SK-N-SH treated with all-trans-retinoic acid at 6 μM for 48 hours (cell line): ENCODE data around the gene LPIN3.

Experiments
- ATAC-seq: fragments of 200-7000 bp; cut with Tn5 transposase; 3 replicates; pipeline ENCODE4 v1.9.1; 2020; ENCODE audit warnings: mild to moderate bottlenecking, moderate library complexity
- ARNTL ChIP-seq: fragments of 450-650 bp; formaldehyde crosslinking; IDR thresholded peaks from 2 replicates; pipeline ENCODE4 v1.5.0; 2020; ENCODE audit warnings: low read depth, mild to moderate bottlenecking, moderate library complexity, borderline replicate concordance
- CSDC2 ChIP-seq: fragments of 250-450 bp; sonication (Bioruptor Pico); IDR thresholded peaks from 2 replicates; pipeline ENCODE4 v1.5.0; 2020; ENCODE audit warnings: mild to moderate bottlenecking, moderate library complexity
- ESRRG ChIP-seq: fragments of 250-450 bp; sonication (Bioruptor Pico); IDR thresholded peaks from 2 replicates; pipeline ENCODE4 v1.6.1; 2021; ENCODE audit warnings: mild to moderate bottlenecking
- GLIS3 ChIP-seq: fragments of 250-450 bp; sonication (Bioruptor Pico); IDR thresholded peaks from 2 replicates; pipeline ENCODE4 v1.5.0; 2020; ENCODE audit warnings: mild to moderate bottlenecking, moderate library complexity
- ISL1 ChIP-seq: fragments of 250-450 bp; sonication (Bioruptor Pico); IDR thresholded peaks from 2 replicates; pipeline ENCODE4 v2.1.2; 2022; ENCODE audit warnings: mild to moderate bottlenecking, moderate library complexity
- OSR1 ChIP-seq: fragments of 250-450 bp; sonication (Bioruptor Pico); IDR thresholded peaks from 2 replicates; pipeline ENCODE4 v1.8.0; 2022; ENCODE audit warnings: moderate library complexity, mild to moderate bottlenecking, inconsistent platforms
- PATZ1 ChIP-seq: fragments of 250-450 bp; sonication (Bioruptor Pico); IDR thresholded peaks from 2 replicates; pipeline ENCODE4 v1.8.0; 2020; ENCODE audit warnings: mild to moderate bottlenecking, moderate library complexity, borderline replicate concordance
- POU6F1 ChIP-seq: fragments of 250-450 bp; sonication (Bioruptor Pico); IDR thresholded peaks from 2 replicates; pipeline ENCODE4 v1.8.0; 2021; ENCODE audit warnings: low read depth, mild to moderate bottlenecking, moderate library complexity, borderline replicate concordance
- RARB ChIP-seq: fragments of 250-450 bp; sonication (Bioruptor Pico); IDR thresholded peaks from 2 replicates; pipeline ENCODE4 v1.8.0; 2021; ENCODE audit warnings: mild to moderate bottlenecking, moderate library complexity
- SNAI2 ChIP-seq: fragments of 250-450 bp; sonication (Bioruptor Pico); IDR thresholded peaks from 2 replicates; pipeline ENCODE4 v1.5.0; 2020; ENCODE audit warnings: mild to moderate bottlenecking, moderate library complexity
- TCF4 ChIP-seq: fragments of 250-450 bp; sonication (Bioruptor Pico); IDR thresholded peaks from 2 replicates; pipeline ENCODE4 v1.8.0; 2021; ENCODE audit warnings: mild to moderate bottlenecking, moderate library complexity, borderline replicate concordance
- TOX ChIP-seq: fragments of 250-450 bp; sonication (Bioruptor Pico); IDR thresholded peaks from 2 replicates; pipeline ENCODE4 v1.8.0; 2021; ENCODE audit warnings: mild to moderate bottlenecking, moderate library complexity, borderline replicate concordance
- ZC3H10 ChIP-seq: fragments of 250-450 bp; sonication (Bioruptor Pico); IDR thresholded peaks from 2 replicates; pipeline ENCODE4 v1.5.1; 2021; ENCODE audit warnings: mild to moderate bottlenecking, moderate library complexity
- ZFP3 ChIP-seq: fragments of 250-450 bp; sonication (Bioruptor Pico); IDR thresholded peaks from 2 replicates; pipeline ENCODE4 v1.5.0; 2020; ENCODE audit warnings: mild to moderate bottlenecking, moderate library complexity
- ZFP30 ChIP-seq: fragments of 450-650 bp; formaldehyde crosslinking; IDR thresholded peaks from 2 replicates; pipeline ENCODE4 v1.5.0; 2022; ENCODE audit warnings: mild to moderate bottlenecking, moderate library complexity
- ZNF565 ChIP-seq: fragments of 450-650 bp; formaldehyde crosslinking; conservative IDR thresholded peaks from 2 replicates; pipeline ENCODE4 v1.5.0; 2020; ENCODE audit warnings: low read depth, mild to moderate bottlenecking, moderate library complexity
- ZNF70 ChIP-seq: fragments of 450-650 bp; formaldehyde crosslinking; IDR thresholded peaks from 2 replicates; pipeline ENCODE4 v1.5.0; 2020; ENCODE audit warnings: mild to moderate bottlenecking, moderate library complexity
- ZNF8 ChIP-seq: fragments of 450-650 bp; formaldehyde crosslinking; IDR thresholded peaks from 2 replicates; pipeline ENCODE4 v1.5.0; 2020; ENCODE audit warnings: mild to moderate bottlenecking, moderate library complexity
- TF ChIP-seq, protein P1 (sequence below): fragments of 250-450 bp; sonication (Bioruptor Pico); IDR thresholded peaks from 2 replicates; pipeline ENCODE4 v1.5.1; 2020; ENCODE audit warnings: low read depth, mild to moderate bottlenecking, moderate library complexity
- TF ChIP-seq, protein P2 (sequence below): fragments of 250-450 bp; sonication (Bioruptor Pico); IDR thresholded peaks from 2 replicates; pipeline ENCODE4 v1.5.0; 2020; ENCODE audit warnings: mild to moderate bottlenecking, moderate library complexity

Gene LPIN3

DNA sequence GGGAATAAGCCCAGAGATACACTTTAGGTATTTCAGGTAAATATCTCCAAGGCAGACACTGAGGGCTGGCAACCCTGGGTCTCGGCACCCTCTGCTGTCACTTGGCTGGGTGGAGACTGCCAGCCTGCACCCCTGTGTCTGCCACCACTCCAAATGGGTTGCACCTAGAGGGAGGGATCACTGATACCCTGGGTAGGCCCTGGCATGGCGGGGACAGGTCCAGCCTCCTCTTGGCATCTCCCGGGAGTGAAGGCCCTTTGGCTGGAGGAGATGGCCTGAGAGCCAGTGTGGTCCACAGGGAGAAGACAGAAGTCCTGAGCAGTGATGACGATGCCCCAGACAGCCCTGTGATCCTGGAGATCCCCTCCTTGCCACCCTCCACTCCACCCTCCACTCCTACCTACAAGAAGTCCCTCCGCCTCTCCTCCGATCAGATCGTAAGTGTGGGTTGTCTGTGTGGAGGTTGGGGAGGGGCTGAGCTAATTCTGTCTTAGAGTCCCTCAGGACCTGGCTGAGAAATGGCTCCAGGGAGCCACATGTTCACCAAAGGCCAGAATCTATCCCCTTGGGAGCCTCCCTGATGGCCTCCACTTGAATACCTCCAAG is 15.1 kb downstream of the LPIN3 start (continued):
- TF ChIP-seq PATZ1 (CRISPR knock-in tag) (no peak), ISL1 (CRISPR knock-in tag) (no peak), ZNF8 (CRISPR knock-in tag) (no peak), GLIS3 (CRISPR knock-in tag) (no peak), POU6F1 (no peak), ZC3H10 (CRISPR knock-in tag) (no peak), CSDC2 (CRISPR knock-in tag) (no peak), ZNF70 (CRISPR knock-in tag) (no peak)

DNA sequence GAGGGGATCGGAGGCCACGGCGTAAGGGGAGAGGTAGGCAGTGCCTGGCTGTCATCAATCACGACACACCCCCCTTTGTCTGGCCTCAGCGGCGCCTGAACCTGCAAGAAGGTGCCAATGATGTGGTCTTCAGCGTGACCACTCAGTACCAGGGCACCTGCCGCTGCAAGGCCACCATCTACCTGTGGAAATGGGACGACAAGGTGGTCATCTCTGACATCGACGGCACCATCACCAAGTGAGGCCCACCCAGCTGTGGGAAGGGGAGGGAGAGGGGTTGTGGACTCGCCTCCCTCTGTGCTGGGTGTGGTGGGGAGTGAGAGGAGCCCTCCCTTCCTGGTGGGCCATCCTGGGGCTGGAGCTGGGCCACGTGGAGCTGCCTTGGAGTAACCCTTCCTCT is 16.3 kb downstream of the LPIN3 start:
- TF ChIP-seq GLIS3 (CRISPR knock-in tag) (no peak), RARB (no peak), ISL1 (CRISPR knock-in tag) (no peak), OSR1 (CRISPR knock-in tag) (no peak), SNAI2 (no peak), ZFP3 (CRISPR knock-in tag) (no peak), ZNF565 (CRISPR knock-in tag) (no peak), ZFP30 (CRISPR knock-in tag) (no peak), TOX (CRISPR knock-in tag) (no peak), CSDC2 (CRISPR knock-in tag) (no peak), ZC3H10 (CRISPR knock-in tag) (no peak), ZNF8 (CRISPR knock-in tag) (no peak), ARNTL (CRISPR knock-in tag) (no peak), ESRRG (CRISPR knock-in tag) (no peak), ZNF70 (CRISPR knock-in tag) (no peak), POU6F1 (no peak)
- TF ChIP-seq, protein P1, sequence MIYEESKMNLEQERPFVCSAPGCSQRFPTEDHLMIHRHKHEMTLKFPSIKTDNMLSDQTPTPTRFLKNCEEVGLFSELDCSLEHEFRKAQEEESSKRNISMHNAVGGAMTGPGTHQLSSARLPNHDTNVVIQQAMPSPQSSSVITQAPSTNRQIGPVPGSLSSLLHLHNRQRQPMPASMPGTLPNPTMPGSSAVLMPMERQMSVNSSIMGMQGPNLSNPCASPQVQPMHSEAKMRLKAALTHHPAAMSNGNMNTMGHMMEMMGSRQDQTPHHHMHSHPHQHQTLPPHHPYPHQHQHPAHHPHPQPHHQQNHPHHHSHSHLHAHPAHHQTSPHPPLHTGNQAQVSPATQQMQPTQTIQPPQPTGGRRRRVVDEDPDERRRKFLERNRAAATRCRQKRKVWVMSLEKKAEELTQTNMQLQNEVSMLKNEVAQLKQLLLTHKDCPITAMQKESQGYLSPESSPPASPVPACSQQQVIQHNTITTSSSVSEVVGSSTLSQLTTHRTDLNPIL (CRISPR knock-in tag): no peak
- TF ChIP-seq, protein P2, sequence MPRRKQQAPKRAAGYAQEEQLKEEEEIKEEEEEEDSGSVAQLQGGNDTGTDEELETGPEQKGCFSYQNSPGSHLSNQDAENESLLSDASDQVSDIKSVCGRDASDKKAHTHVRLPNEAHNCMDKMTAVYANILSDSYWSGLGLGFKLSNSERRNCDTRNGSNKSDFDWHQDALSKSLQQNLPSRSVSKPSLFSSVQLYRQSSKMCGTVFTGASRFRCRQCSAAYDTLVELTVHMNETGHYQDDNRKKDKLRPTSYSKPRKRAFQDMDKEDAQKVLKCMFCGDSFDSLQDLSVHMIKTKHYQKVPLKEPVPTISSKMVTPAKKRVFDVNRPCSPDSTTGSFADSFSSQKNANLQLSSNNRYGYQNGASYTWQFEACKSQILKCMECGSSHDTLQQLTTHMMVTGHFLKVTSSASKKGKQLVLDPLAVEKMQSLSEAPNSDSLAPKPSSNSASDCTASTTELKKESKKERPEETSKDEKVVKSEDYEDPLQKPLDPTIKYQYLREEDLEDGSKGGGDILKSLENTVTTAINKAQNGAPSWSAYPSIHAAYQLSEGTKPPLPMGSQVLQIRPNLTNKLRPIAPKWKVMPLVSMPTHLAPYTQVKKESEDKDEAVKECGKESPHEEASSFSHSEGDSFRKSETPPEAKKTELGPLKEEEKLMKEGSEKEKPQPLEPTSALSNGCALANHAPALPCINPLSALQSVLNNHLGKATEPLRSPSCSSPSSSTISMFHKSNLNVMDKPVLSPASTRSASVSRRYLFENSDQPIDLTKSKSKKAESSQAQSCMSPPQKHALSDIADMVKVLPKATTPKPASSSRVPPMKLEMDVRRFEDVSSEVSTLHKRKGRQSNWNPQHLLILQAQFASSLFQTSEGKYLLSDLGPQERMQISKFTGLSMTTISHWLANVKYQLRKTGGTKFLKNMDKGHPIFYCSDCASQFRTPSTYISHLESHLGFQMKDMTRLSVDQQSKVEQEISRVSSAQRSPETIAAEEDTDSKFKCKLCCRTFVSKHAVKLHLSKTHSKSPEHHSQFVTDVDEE (CRISPR knock-in tag): no peak
- no peak for ATAC-seq

GRCh38 chr20:41357424-41358163 is 17.0 kb downstream of the LPIN3 start:
- TF ChIP-seq SNAI2: no peak
- TF ChIP-seq GLIS3 (CRISPR knock-in tag): no peak
- TF ChIP-seq TCF4 (CRISPR knock-in tag): no peak
- TF ChIP-seq, protein P2 (CRISPR knock-in tag): no peak
- no peak for TF ChIP-seq RARB
- TF ChIP-seq ARNTL (CRISPR knock-in tag): no peak
- no peak for TF ChIP-seq PATZ1 (CRISPR knock-in tag)
- TF ChIP-seq TOX (CRISPR knock-in tag): no peak
- no peak for TF ChIP-seq ISL1 (CRISPR knock-in tag)
- ATAC-seq: no peak
